ENCODE results near the gene SERPINB6.

GRCh38 chr6:2938004-2938631 lies 33.2 kb downstream of the SERPINB6 start:
- TF ChIP-seq CTCF (IDR thresholded peaks at IDR 0.05) (no peak), POLR2AphosphoS5 (IDR thresholded peaks at IDR 0.05; ENCODE audit: low read depth, low read length) (no peak)
- TF ChIP-seq, protein P1, sequence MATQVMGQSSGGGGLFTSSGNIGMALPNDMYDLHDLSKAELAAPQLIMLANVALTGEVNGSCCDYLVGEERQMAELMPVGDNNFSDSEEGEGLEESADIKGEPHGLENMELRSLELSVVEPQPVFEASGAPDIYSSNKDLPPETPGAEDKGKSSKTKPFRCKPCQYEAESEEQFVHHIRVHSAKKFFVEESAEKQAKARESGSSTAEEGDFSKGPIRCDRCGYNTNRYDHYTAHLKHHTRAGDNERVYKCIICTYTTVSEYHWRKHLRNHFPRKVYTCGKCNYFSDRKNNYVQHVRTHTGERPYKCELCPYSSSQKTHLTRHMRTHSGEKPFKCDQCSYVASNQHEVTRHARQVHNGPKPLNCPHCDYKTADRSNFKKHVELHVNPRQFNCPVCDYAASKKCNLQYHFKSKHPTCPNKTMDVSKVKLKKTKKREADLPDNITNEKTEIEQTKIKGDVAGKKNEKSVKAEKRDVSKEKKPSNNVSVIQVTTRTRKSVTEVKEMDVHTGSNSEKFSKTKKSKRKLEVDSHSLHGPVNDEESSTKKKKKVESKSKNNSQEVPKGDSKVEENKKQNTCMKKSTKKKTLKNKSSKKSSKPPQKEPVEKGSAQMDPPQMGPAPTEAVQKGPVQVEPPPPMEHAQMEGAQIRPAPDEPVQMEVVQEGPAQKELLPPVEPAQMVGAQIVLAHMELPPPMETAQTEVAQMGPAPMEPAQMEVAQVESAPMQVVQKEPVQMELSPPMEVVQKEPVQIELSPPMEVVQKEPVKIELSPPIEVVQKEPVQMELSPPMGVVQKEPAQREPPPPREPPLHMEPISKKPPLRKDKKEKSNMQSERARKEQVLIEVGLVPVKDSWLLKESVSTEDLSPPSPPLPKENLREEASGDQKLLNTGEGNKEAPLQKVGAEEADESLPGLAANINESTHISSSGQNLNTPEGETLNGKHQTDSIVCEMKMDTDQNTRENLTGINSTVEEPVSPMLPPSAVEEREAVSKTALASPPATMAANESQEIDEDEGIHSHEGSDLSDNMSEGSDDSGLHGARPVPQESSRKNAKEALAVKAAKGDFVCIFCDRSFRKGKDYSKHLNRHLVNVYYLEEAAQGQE (IDR thresholded peaks at IDR 0.05; ENCODE audit: insufficient read depth in 1 of 2, low read depth in 2 of 2, low read length in 1 of 2): no peak
